Tibial nerve (tissue), 4 donors: ENCODE data around the gene SETD3. TPM values are rescaled to one million over a fixed set of nuclear protein-coding genes. Genes with fewer than 3 reads are reported as not detected.

Experiments used
- DNase-seq, 2 donors: peaks; one replicate each; pipeline ENCODE4 v3.0.0-alpha.2; 2019; ENCODE audit warnings: low spot score in 2 of 2
- H3K27ac ChIP-seq, 4 donors: fragments of 200-600 bp; sonication (generic) in 3 of 4; one replicate each; pipeline ENCODE4 v1.5.1; 2017 to 2019; ENCODE audit warnings: mild to moderate bottlenecking in 1 of 4
- H3K27me3 ChIP-seq, 2 donors: fragments of 200-600 bp; sonication (generic) in 1 of 2; one replicate each; pipeline versions ENCODE4 v1.5.1 to v1.6.0; 2017 to 2019
- H3K36me3 ChIP-seq, 3 donors: fragments of 200-600 bp; sonication (generic); one replicate each; pipeline ENCODE4 v1.5.1; 2018 to 2019
- H3K4me1 ChIP-seq, 4 donors: fragments of 200-600 bp; sonication (generic) in 3 of 4; one replicate each; pipeline ENCODE4 v1.5.1; 2017 to 2019
- H3K4me3 ChIP-seq, 4 donors: fragments of 200-600 bp; sonication (generic) in 3 of 4; one replicate each; pipeline ENCODE4 v1.5.1; 2017 to 2019; ENCODE audit warnings: mild to moderate bottlenecking in 1 of 4, moderate library complexity in 1 of 4
- H3K9me3 ChIP-seq, 4 donors: fragments of 200-600 bp; sonication (generic) in 3 of 4; one replicate each; pipeline ENCODE4 v1.5.1; 2017 to 2019
- EP300 ChIP-seq, 2 donors: sonication (generic); formaldehyde crosslinking; IDR thresholded peaks; one replicate each; pipeline ENCODE4 v1.6.1; 2017; ENCODE audit warnings: antibody characterized with exemption in 2 of 2, mild to moderate bottlenecking in 1 of 2
- POLR2A ChIP-seq, 2 donors: fragments of 450-650 bp; IDR thresholded peaks; one replicate each; pipeline ENCODE4 v1.6.1; 2017; ENCODE audit warnings: antibody characterized with exemption in 2 of 2, mild to moderate bottlenecking in 2 of 2, moderate library complexity in 2 of 2
- WGBS, 2 donors: methylation state at CpG; one replicate each; pipeline ENCODE4 v1.1.5; 2018; 5-methylcytosine and 5-hydroxymethylcytosine counted together
- total RNA-seq, 4 donors: library from RNA; depleted of rRNA; stranded (reverse); fragments of >200 nt; gene quantifications; one replicate each; pipeline ENCODE4 v1.1.0, GENCODE V29; 2016
- TF ChIP-seq, protein P1 (sequence below), 5 experiments: fragments of 200-600 bp in 3 of 5; fragments of 450-650 bp in 2 of 5; sonication (generic) in 3 of 5; IDR thresholded peaks; one replicate each; pipeline ENCODE4 v1.5.1; 2016 to 2019; ENCODE audit warnings: antibody characterized with exemption in 5 of 5, mild to moderate bottlenecking in 3 of 5, moderate library complexity in 2 of 5

Gene SETD3
- total RNA-seq, 4 donors from 2014 or later: 63.3 to 118 (median 80.6) TPM

DNA sequence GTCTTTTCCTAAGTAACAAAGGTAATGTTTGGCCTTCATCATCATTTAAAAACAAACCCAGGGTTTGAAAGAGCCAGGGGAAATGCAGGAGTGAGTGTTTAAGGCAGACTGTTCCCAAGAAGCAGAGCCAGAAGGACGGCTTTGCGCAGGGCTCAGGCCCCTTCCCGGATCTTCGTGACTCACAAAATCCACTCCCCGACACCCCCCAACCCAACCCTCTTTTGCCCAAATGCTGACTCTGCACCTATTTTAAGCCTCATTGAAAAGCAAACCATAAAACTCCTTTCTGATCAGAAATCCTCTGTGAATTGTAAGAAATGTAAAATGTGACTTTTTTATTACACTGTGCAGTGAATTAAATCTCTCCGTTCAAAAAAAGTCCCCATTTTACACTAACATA is 67.5 kb downstream of the SETD3 start:
- H3K9me3 ChIP-seq: no peaks in the 10 kb centered on the region

GRCh38 chr14:99412117-99413061 is 68.3 kb downstream of the SETD3 start:
- no peaks in the 10 kb centered on the region for H3K27me3 ChIP-seq
- peaks cover 0 to 19% (median 0%) of the 10 kb centered on the region in 4 donors for H3K4me1 ChIP-seq
- no peak for DNase-seq
- TF ChIP-seq, protein P1, sequence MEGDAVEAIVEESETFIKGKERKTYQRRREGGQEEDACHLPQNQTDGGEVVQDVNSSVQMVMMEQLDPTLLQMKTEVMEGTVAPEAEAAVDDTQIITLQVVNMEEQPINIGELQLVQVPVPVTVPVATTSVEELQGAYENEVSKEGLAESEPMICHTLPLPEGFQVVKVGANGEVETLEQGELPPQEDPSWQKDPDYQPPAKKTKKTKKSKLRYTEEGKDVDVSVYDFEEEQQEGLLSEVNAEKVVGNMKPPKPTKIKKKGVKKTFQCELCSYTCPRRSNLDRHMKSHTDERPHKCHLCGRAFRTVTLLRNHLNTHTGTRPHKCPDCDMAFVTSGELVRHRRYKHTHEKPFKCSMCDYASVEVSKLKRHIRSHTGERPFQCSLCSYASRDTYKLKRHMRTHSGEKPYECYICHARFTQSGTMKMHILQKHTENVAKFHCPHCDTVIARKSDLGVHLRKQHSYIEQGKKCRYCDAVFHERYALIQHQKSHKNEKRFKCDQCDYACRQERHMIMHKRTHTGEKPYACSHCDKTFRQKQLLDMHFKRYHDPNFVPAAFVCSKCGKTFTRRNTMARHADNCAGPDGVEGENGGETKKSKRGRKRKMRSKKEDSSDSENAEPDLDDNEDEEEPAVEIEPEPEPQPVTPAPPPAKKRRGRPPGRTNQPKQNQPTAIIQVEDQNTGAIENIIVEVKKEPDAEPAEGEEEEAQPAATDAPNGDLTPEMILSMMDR (IDR thresholded peaks at IDR 0.05): no peak
- no peak for TF ChIP-seq POLR2A (IDR thresholded peaks at IDR 0.05)
- TF ChIP-seq EP300 (IDR thresholded peaks at IDR 0.05): no peak
- 61 to 68% methylated on average over 17 of the region's 17 CpGs for WGBS, 2 donors
- no peak overlapping the region for H3K27ac ChIP-seq
- no peak overlapping the region for H3K4me3 ChIP-seq
- H3K9me3 ChIP-seq: no peaks in the 10 kb centered on the region
- H3K36me3 ChIP-seq: peaks cover 0 to 57% (median 0%) of the 10 kb centered on the region in 3 donors

More for the DNA sequence above, 67.5 kb downstream of the SETD3 start:
- DNase-seq: no peak
- TF ChIP-seq EP300 (IDR thresholded peaks at IDR 0.05) (no peak), POLR2A (IDR thresholded peaks at IDR 0.05) (no peak)
- TF ChIP-seq, protein P1 (IDR thresholded peaks at IDR 0.05): no peak
- H3K4me3 ChIP-seq: no peak overlapping the region
- H3K27ac ChIP-seq: no peak overlapping the region
- peaks cover 0 to 50% (median 0%) of the 10 kb centered on the region in 3 donors for H3K36me3 ChIP-seq
- H3K4me1 ChIP-seq: peaks cover 0 to 19% (median 0%) of the 10 kb centered on the region in 4 donors
- 73 to 81% methylated on average over 6 of the region's 6 CpGs for WGBS, 2 donors
- no peaks in the 10 kb centered on the region for H3K27me3 ChIP-seq

DNA sequence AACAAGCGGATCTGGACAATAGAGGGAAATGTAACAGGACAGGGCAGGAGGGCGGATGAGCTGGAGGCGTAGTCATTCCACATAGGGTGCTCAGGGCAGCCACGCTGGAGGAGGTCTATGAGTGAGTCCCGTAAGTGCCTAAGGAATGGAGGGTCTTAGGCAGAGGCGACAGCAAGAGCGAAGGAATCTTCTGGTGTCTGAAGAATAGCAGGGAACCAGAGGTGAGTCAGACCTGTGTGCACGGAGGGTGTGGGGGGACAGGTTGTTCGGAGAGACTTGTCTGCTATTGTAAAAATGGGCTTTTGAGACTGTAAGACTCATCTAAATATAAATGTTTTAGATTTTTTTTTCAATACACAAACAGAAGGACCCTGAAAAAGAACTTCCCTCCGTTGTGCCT is 70.6 kb downstream of the SETD3 start:
- TF ChIP-seq, protein P1 (IDR thresholded peaks at IDR 0.05): no peak
- TF ChIP-seq POLR2A (IDR thresholded peaks at IDR 0.05) (no peak), EP300 (IDR thresholded peaks at IDR 0.05) (no peak)
- Histone ChIP-seq H3K4me3 (no peak overlapping the region), H3K36me3 (peaks cover 0 to 77% (median 0%) of the 10 kb centered on the region in 3 donors), H3K27ac (no peak overlapping the region), H3K27me3 (no peaks in the 10 kb centered on the region), H3K9me3 (no peaks in the 10 kb centered on the region), H3K4me1 (peaks cover 0 to 11% (median 0%) of the 10 kb centered on the region in 4 donors)
- no peak for DNase-seq
- 87% methylated on average over 10 of the region's 10 CpGs for WGBS, 2 donors

DNA sequence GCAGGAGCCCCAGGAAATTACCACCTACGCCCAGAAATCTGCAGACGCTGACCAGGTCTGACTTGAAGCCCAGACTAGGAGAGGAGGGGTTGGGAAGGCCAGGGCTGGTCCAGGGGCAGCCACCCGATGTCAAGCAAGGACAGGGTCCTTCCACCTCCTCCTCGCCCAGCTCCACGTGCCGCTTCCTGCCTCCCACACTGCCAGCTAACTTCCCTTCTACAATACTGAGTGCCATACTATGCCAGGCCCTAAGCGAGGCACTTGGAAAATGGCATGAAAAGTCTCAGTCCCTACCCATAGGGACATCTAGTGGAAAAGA is 71.7 kb downstream of the SETD3 start:
- 80 to 84% methylated on average over 7 of the region's 7 CpGs for WGBS, 2 donors
- Histone ChIP-seq H3K4me1 (peaks cover 0 to 11% (median 0%) of the 10 kb centered on the region in 4 donors), H3K27me3 (no peaks in the 10 kb centered on the region), H3K27ac (no peak overlapping the region), H3K9me3 (no peaks in the 10 kb centered on the region), H3K36me3 (peaks cover 0 to 83% (median 0%) of the 10 kb centered on the region in 3 donors), H3K4me3 (no peak overlapping the region)
- no peak for TF ChIP-seq POLR2A (IDR thresholded peaks at IDR 0.05)
- TF ChIP-seq, protein P1 (IDR thresholded peaks at IDR 0.05): no peak
- TF ChIP-seq EP300 (IDR thresholded peaks at IDR 0.05): no peak
- DNase-seq: no peak

DNA sequence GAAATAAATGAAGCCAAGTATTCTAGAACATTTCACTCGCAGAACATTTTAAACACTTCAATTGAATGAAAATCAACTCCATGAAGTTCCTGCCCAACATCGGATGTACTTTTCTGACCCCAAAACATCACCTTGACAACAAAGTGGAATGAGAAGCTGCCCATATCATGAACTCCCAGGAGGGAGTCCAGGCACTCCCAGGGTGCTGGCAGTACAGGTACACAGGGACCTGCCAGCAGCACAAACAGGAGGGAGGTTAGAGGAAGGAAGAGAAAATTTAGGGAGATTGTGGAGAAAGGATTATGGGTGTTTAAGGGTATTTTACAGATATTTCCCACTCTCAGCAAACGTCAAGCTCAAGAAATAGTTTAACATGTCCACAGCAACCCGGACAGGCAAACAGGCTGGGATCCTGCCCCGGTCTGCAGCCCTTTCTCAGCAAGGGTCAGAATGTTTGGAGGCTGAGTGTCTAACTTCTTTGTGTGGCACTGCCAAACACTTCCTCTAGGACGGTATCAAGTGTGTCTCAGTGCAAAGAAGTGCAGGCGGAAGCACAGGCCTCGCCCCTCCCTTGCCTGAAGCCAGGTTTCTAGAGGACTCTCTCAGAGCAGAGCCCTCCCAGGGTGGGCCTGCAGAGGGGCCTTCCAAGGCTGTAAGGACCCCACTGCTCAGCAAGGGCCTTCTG is 72.2 kb downstream of the SETD3 start:
- peaks cover 0 to 11% (median 0%) of the 10 kb centered on the region in 4 donors for H3K4me1 ChIP-seq
- WGBS, 2 donors: 84 to 86% methylated on average over 8 of the region's 8 CpGs
- H3K27ac ChIP-seq: no peak overlapping the region
- H3K9me3 ChIP-seq: no peaks in the 10 kb centered on the region
- peaks cover 0 to 83% (median 0%) of the 10 kb centered on the region in 3 donors for H3K36me3 ChIP-seq
- H3K27me3 ChIP-seq: no peaks in the 10 kb centered on the region
- TF ChIP-seq, protein P1 (IDR thresholded peaks at IDR 0.05): no peak
- TF ChIP-seq EP300 (IDR thresholded peaks at IDR 0.05) (no peak), POLR2A (IDR thresholded peaks at IDR 0.05) (no peak)
- DNase-seq: no peak
- no peak overlapping the region for H3K4me3 ChIP-seq
